ENCODE data around the gene EPAS1.

The EPAS1 gene

DNA sequence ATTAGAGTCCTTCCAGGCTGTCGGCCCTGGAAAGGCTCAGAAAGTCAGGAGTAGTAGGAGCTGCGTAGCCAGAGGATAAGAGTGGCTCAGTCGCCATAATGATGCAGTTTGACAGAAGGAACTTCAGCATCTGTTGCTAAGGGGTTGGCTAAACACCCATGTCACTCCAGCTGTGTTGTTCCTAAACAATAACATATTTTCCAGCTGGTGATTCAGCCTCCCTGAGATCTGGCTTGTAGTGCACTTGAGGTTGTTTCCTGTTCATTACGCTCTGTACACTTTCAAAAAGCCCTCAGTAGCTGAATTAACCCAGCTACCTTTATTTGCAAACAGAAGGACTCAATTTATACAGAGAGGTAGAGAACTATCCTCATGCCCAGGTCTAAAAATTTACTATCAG lies 39.7 kb upstream of the EPAS1 start:
- Histone ChIP-seq H4K20me1 (ENCODE audit: insufficient read depth, low read length) (no peaks in the 10 kb centered on the region), H3K4me3 (ENCODE audit: low read length) (peak overlapping the region; percentile 23), H3K36me3 (replicated peaks; ENCODE audit: insufficient read depth, low read length) (no peaks in the 10 kb centered on the region), H3K4me2 (ENCODE audit: low read depth, low read length) (peak overlapping the region; percentile 66), H3K4me1 (ENCODE audit: low read length) (peaks cover 33% of the 10 kb centered on the region), H3K9me3 (replicated peaks; ENCODE audit: insufficient read depth, low read length) (no peaks in the 10 kb centered on the region), H3K27ac (ENCODE audit: low read length) (peak overlapping the region; percentile 69), H3K9ac (ENCODE audit: low read length) (peak overlapping the region; percentile 8; the same call in 1 of the 2 replicates), H3K27me3 (replicated peaks; ENCODE audit: insufficient read depth, low read length) (no peaks in the 10 kb centered on the region), H3K79me2 (ENCODE audit: low read length) (no peaks in the 10 kb centered on the region), H3F3A (ENCODE audit: insufficient read depth, low read length) (peaks cover 9% of the 10 kb centered on the region), H3K9me2 (replicated peaks; ENCODE audit: insufficient read depth, low read length) (no peaks in the 10 kb centered on the region), H2AFZ (ENCODE audit: low read length) (peak overlapping the region; percentile 54)
- DNase-seq, result peak; percentile 55
- no peak for TF ChIP-seq EZH2phosphoT487 (IDR thresholded peaks at IDR 0.05; ENCODE audit: low read length)
- no peak for TF ChIP-seq EZH2 (optimal IDR thresholded peaks at IDR 0.05; ENCODE audit: low read depth, low read length)
- TF ChIP-seq, protein P1, sequence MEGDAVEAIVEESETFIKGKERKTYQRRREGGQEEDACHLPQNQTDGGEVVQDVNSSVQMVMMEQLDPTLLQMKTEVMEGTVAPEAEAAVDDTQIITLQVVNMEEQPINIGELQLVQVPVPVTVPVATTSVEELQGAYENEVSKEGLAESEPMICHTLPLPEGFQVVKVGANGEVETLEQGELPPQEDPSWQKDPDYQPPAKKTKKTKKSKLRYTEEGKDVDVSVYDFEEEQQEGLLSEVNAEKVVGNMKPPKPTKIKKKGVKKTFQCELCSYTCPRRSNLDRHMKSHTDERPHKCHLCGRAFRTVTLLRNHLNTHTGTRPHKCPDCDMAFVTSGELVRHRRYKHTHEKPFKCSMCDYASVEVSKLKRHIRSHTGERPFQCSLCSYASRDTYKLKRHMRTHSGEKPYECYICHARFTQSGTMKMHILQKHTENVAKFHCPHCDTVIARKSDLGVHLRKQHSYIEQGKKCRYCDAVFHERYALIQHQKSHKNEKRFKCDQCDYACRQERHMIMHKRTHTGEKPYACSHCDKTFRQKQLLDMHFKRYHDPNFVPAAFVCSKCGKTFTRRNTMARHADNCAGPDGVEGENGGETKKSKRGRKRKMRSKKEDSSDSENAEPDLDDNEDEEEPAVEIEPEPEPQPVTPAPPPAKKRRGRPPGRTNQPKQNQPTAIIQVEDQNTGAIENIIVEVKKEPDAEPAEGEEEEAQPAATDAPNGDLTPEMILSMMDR (IDR thresholded peaks at IDR 0.05; ENCODE audit: low read length), result no peak

DNA sequence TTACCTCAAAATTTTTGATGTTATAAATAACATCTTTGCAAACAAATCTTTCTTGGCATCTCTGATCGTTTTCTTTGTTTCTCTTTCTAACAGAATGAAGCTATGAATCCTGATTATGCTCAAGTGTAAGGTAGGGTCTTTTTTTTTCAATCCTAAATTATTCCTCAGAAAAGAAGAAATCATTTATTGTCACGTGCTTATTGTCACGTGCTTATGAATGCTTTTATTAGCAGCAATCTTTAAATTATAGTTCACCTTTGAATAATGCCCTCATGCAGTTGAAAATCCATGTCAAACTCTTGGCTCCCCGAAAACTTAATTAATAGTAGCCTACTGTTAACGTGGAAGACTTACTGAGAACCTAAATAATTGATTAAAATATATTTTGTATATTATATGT lies 39.2 kb upstream of the EPAS1 start:
- H3K36me3 ChIP-seq (replicated peaks; ENCODE audit: insufficient read depth, low read length), result no peaks in the 10 kb centered on the region
- no peak for DNase-seq

DNA sequence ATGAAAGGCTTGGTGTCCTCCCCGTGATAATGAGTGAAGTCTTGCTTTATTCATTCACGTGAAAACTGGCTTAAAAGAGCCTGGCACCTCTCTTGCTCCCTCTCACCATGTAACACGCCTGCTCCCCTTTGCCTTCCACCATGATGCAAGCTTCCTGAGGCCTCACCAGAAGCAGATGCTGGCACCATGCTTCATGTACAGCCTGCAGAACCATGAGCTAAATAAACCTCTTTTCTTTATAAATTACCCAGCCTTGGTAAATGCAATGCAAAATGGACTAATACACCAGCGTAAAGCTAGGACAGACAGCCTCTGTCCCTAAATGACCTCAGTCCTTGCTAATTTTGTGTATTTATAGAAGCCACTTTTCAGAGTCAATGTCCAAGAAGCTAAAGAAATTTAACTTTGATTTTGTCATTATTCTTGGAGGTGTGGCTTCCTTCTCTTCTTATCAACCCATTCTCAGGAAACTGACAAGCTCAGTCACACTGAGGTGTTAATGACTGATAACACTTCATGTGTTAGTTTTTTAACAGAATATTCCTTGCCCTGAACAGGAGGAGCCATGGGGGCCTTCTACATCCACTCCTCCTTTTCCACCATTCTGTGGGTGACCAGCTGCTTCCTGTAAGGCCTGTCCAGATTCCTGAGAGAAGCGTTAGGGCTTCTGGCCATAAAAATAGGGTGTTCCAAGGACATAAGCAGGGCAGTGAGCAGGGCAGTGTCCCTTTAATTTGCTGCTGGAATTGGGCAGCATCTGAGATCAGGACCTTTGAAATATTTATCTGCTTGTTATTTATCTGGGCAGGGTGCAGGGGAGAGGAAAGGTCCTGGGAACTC lies 38.0 kb upstream of the EPAS1 start:
- TF ChIP-seq EZH2phosphoT487 (IDR thresholded peaks at IDR 0.05; ENCODE audit: low read length), result no peak
- TF ChIP-seq, protein P1 (IDR thresholded peaks at IDR 0.05; ENCODE audit: low read length), result no peak
- no peak overlapping the region for H3K27ac ChIP-seq (ENCODE audit: low read length)
- no peak overlapping the region for H3K4me2 ChIP-seq (ENCODE audit: low read depth, low read length)

More for the DNA sequence above, 39.2 kb upstream of the EPAS1 start:
- peak overlapping the region; percentile 69 for H3K27ac ChIP-seq (ENCODE audit: low read length)
- TF ChIP-seq EZH2phosphoT487 (IDR thresholded peaks at IDR 0.05; ENCODE audit: low read length) (no peak), EZH2 (optimal IDR thresholded peaks at IDR 0.05; ENCODE audit: low read depth, low read length) (no peak)
- TF ChIP-seq, protein P1 (IDR thresholded peaks at IDR 0.05; ENCODE audit: low read length), result no peak
- H3K4me3 ChIP-seq (ENCODE audit: low read length), result peak overlapping the region; percentile 23
- H3K9ac ChIP-seq (ENCODE audit: low read length), result peak overlapping the region; percentile 8; the same call in 1 of the 2 replicates
- no peaks in the 10 kb centered on the region for H3K79me2 ChIP-seq (ENCODE audit: low read length)
- H3K9me2 ChIP-seq (replicated peaks; ENCODE audit: insufficient read depth, low read length), result no peaks in the 10 kb centered on the region
- H2AFZ ChIP-seq (ENCODE audit: low read length), result peak overlapping the region; percentile 54
- peaks cover 28% of the 10 kb centered on the region for H3K4me1 ChIP-seq (ENCODE audit: low read length)
- H3F3A ChIP-seq (ENCODE audit: insufficient read depth, low read length), result peaks cover 9% of the 10 kb centered on the region
- peak overlapping the region; percentile 66 for H3K4me2 ChIP-seq (ENCODE audit: low read depth, low read length)
- no peaks in the 10 kb centered on the region for H3K9me3 ChIP-seq (replicated peaks; ENCODE audit: insufficient read depth, low read length)
- H4K20me1 ChIP-seq (ENCODE audit: insufficient read depth, low read length), result no peaks in the 10 kb centered on the region
- no peaks in the 10 kb centered on the region for H3K27me3 ChIP-seq (replicated peaks; ENCODE audit: insufficient read depth, low read length)

More for the DNA sequence above, 38.0 kb upstream of the EPAS1 start:
- no peak overlapping the region for H3K9ac ChIP-seq (ENCODE audit: low read length)
- no peaks in the 10 kb centered on the region for H3K9me3 ChIP-seq (replicated peaks; ENCODE audit: insufficient read depth, low read length)
- H3K4me1 ChIP-seq (ENCODE audit: low read length), result peaks cover 17% of the 10 kb centered on the region
- H3F3A ChIP-seq (ENCODE audit: insufficient read depth, low read length), result peaks cover 9% of the 10 kb centered on the region
- no peak for DNase-seq
- no peaks in the 10 kb centered on the region for H4K20me1 ChIP-seq (ENCODE audit: insufficient read depth, low read length)
- no peaks in the 10 kb centered on the region for H3K27me3 ChIP-seq (replicated peaks; ENCODE audit: insufficient read depth, low read length)
- H3K79me2 ChIP-seq (ENCODE audit: low read length), result no peaks in the 10 kb centered on the region
- H3K4me3 ChIP-seq (ENCODE audit: low read length), result no peak overlapping the region
- no peaks in the 10 kb centered on the region for H3K9me2 ChIP-seq (replicated peaks; ENCODE audit: insufficient read depth, low read length)
- H2AFZ ChIP-seq (ENCODE audit: low read length), result no peak overlapping the region
- H3K36me3 ChIP-seq (replicated peaks; ENCODE audit: insufficient read depth, low read length), result no peaks in the 10 kb centered on the region

Measured in MM.1S (cell line).